ENCODE results near the gene ERGIC1. TPM values are rescaled to one million over a fixed set of nuclear protein-coding genes. Genes with fewer than 3 reads are reported as not detected.

ERGIC1 gene
- total and polyA plus RNA-seq, 2 of the 13 experiments (the other 11 are each of a cell fraction or from before 2014, with no cell fraction given): 78.5 to 184 TPM

DNA sequence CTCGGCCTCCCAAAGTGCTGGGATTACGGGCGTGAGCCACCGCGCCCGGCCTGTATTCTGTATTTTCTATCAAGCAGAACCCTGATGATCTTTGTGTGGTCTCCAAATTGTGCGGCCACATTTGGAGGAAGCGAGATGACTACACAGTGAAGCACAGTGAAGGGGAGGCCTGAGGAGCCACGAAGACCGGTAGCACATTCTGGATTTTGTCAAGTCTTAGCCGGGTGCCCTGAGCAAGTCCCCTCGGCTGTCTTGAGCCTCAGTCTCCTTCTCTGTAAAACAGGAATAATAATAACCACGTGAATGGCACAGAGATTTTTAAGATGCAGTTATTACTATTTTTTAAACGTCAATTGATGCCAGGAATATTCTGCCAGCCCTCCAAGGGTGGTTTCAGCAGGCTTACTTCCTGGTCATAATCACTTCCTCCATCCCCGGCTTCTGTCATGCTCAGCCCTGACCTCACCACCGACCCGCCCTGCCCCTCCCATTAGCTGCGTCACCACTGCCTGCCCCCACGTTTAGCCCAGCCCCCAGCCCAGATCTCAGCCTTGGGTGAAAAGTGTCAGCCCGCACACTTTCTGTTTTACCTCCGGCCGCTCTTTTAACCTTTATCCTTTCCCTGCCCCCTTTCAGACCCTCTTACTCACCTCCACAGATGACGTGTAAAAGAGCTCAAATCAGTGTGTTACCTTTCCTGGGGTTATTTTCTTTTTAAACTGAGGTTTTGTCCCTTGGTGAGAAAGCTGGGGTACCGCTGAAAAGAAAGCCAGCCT is 27.0 kb upstream of the ERGIC1 start (continued):
- TF ChIP-seq, protein P1, sequence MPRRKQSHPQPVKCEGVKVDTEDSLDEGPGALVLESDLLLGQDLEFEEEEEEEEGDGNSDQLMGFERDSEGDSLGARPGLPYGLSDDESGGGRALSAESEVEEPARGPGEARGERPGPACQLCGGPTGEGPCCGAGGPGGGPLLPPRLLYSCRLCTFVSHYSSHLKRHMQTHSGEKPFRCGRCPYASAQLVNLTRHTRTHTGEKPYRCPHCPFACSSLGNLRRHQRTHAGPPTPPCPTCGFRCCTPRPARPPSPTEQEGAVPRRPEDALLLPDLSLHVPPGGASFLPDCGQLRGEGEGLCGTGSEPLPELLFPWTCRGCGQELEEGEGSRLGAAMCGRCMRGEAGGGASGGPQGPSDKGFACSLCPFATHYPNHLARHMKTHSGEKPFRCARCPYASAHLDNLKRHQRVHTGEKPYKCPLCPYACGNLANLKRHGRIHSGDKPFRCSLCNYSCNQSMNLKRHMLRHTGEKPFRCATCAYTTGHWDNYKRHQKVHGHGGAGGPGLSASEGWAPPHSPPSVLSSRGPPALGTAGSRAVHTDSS (CRISPR knock-in tag; conservative IDR thresholded peaks at IDR 0.05): no peak
- TF ChIP-seq ATRX (CRISPR knock-in tag; IDR thresholded peaks at IDR 0.05; ENCODE audit: borderline replicate concordance) (no peak), POLR2A (IDR thresholded peaks at IDR 0.05; ENCODE audit: insufficient read depth in 1 of 2, low read depth in 2 of 2, low read length in 2 of 2) (peak; percentile 20 to 54; a peak in 2 of 4 replicates), ZMYM3 (CRISPR knock-in tag; IDR thresholded peaks at IDR 0.05) (0 out of 2 replicates have a peak, but pooled peaks have one; percentile 1), ZFP82 (CRISPR knock-in tag; IDR thresholded peaks at IDR 0.05; ENCODE audit: borderline replicate concordance) (peak; percentile 67; the same call in 1 of the 2 replicates), CC2D1A (CRISPR knock-in tag; IDR thresholded peaks at IDR 0.05) (no peak), ATF7 (IDR thresholded peaks at IDR 0.05) (no peak; the same call in 1 of the 2 replicates), ATF7 (CRISPR knock-in tag; IDR thresholded peaks at IDR 0.05) (0 out of 2 replicates have a peak, but pooled peaks have one; percentile 35)
- TF ChIP-seq, protein P2, sequence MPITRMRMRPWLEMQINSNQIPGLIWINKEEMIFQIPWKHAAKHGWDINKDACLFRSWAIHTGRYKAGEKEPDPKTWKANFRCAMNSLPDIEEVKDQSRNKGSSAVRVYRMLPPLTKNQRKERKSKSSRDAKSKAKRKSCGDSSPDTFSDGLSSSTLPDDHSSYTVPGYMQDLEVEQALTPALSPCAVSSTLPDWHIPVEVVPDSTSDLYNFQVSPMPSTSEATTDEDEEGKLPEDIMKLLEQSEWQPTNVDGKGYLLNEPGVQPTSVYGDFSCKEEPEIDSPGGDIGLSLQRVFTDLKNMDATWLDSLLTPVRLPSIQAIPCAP (CRISPR knock-in tag; IDR thresholded peaks at IDR 0.05; ENCODE audit: low read depth): 0 out of 2 replicates have a peak, but pooled peaks have one; percentile 29
- TF ChIP-seq, protein P3, sequence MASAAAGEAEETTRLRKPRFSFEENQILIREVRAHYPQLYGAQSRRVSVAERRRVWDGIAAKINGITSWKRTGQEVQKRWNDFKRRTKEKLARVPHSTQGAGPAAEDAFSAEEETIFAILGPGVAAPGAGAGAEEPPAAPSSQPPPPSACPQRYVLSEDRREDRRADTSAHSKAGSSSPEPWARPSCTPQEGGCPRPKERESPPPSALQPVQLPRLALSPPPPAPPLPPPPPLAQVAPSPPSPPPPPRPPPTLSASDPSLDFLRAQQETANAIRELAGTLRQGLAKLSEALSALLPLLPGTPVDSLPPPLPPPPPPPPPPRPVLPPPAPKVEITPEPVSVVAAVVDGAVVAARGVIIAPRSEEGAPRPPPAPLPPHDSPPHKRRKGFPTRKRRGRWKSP (CRISPR knock-in tag; IDR thresholded peaks at IDR 0.05): 0 out of 2 replicates have a peak, but pooled peaks have one; percentile 28
- TF ChIP-seq, protein P4, sequence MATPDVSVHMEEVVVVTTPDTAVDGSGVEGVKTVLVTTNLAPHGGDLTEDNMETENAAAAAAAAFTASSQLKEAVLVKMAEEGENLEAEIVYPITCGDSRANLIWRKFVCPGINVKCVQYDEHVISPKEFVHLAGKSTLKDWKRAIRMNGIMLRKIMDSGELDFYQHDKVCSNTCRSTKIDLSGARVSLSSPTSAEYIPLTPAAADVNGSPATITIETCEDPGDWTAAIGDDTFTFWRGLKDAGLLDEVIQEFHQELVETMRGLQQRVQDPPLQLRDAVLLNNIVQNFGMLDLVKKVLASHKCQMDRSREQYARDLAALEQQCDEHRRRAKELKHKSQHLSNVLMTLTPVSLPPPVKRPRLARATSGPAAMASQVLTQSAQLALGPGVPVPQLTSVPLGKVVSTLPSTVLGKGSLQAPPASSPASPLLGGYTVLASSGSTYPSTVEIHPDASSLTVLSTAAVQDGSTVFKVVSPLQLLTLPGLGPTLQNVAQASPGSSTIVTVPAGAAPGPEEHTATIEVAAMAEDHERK (CRISPR knock-in tag; IDR thresholded peaks at IDR 0.05; ENCODE audit: low read depth): no peak
- TF ChIP-seq, protein P5, sequence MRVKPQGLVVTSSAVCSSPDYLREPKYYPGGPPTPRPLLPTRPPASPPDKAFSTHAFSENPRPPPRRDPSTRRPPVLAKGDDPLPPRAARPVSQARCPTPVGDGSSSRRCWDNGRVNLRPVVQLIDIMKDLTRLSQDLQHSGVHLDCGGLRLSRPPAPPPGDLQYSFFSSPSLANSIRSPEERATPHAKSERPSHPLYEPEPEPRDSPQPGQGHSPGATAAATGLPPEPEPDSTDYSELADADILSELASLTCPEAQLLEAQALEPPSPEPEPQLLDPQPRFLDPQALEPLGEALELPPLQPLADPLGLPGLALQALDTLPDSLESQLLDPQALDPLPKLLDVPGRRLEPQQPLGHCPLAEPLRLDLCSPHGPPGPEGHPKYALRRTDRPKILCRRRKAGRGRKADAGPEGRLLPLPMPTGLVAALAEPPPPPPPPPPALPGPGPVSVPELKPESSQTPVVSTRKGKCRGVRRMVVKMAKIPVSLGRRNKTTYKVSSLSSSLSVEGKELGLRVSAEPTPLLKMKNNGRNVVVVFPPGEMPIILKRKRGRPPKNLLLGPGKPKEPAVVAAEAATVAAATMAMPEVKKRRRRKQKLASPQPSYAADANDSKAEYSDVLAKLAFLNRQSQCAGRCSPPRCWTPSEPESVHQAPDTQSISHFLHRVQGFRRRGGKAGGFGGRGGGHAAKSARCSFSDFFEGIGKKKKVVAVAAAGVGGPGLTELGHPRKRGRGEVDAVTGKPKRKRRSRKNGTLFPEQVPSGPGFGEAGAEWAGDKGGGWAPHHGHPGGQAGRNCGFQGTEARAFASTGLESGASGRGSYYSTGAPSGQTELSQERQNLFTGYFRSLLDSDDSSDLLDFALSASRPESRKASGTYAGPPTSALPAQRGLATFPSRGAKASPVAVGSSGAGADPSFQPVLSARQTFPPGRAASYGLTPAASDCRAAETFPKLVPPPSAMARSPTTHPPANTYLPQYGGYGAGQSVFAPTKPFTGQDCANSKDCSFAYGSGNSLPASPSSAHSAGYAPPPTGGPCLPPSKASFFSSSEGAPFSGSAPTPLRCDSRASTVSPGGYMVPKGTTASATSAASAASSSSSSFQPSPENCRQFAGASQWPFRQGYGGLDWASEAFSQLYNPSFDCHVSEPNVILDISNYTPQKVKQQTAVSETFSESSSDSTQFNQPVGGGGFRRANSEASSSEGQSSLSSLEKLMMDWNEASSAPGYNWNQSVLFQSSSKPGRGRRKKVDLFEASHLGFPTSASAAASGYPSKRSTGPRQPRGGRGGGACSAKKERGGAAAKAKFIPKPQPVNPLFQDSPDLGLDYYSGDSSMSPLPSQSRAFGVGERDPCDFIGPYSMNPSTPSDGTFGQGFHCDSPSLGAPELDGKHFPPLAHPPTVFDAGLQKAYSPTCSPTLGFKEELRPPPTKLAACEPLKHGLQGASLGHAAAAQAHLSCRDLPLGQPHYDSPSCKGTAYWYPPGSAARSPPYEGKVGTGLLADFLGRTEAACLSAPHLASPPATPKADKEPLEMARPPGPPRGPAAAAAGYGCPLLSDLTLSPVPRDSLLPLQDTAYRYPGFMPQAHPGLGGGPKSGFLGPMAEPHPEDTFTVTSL (CRISPR knock-in tag; IDR thresholded peaks at IDR 0.05; ENCODE audit: borderline replicate concordance): 0 out of 2 replicates have a peak, but pooled peaks have one; percentile 40
- TF ChIP-seq, protein P6, sequence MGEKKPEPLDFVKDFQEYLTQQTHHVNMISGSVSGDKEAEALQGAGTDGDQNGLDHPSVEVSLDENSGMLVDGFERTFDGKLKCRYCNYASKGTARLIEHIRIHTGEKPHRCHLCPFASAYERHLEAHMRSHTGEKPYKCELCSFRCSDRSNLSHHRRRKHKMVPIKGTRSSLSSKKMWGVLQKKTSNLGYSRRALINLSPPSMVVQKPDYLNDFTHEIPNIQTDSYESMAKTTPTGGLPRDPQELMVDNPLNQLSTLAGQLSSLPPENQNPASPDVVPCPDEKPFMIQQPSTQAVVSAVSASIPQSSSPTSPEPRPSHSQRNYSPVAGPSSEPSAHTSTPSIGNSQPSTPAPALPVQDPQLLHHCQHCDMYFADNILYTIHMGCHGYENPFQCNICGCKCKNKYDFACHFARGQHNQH (CRISPR knock-in tag; IDR thresholded peaks at IDR 0.05): peak; percentile 28; the same call in 1 of the 2 replicates
- TF ChIP-seq, protein P7, sequence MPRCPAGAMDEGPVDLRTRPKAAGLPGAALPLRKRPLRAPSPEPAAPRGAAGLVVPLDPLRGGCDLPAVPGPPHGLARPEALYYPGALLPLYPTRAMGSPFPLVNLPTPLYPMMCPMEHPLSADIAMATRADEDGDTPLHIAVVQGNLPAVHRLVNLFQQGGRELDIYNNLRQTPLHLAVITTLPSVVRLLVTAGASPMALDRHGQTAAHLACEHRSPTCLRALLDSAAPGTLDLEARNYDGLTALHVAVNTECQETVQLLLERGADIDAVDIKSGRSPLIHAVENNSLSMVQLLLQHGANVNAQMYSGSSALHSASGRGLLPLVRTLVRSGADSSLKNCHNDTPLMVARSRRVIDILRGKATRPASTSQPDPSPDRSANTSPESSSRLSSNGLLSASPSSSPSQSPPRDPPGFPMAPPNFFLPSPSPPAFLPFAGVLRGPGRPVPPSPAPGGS (CRISPR knock-in tag; IDR thresholded peaks at IDR 0.05): no peak
